ENCODE results near the gene NOS3.

The NOS3 gene

GRCh38 chr7:150944066-150945042 is 46.5 kb upstream of the NOS3 start:
- no peak for TF ChIP-seq CTCF (IDR thresholded peaks at IDR 0.05; ENCODE audit: low read depth, low read length)
- no peak for DNase-seq
- no peaks in the 10 kb centered on the region for H3K9me3 ChIP-seq (ENCODE audit: severe bottlenecking)
- no peaks in the 10 kb centered on the region for H3K27me3 ChIP-seq (ENCODE audit: insufficient read depth, low read depth, severe bottlenecking)
- H3K27ac ChIP-seq: no peak overlapping the region
- no peak overlapping the region for H3K4me3 ChIP-seq (ENCODE audit: low read depth, low read length)
- H3K36me3 ChIP-seq: peaks cover 7% of the 10 kb centered on the region

GRCh38 chr7:150945171-150945852 is 45.5 kb upstream of the NOS3 start:
- Histone ChIP-seq H3K4me3 (ENCODE audit: low read depth, low read length) (no peak overlapping the region), H3K27ac (no peak overlapping the region), H3K9me3 (ENCODE audit: severe bottlenecking) (no peaks in the 10 kb centered on the region), H3K27me3 (ENCODE audit: insufficient read depth, low read depth, severe bottlenecking) (no peaks in the 10 kb centered on the region), H3K36me3 (peaks cover 7% of the 10 kb centered on the region)
- DNase-seq: no peak
- no peak for TF ChIP-seq CTCF (IDR thresholded peaks at IDR 0.05; ENCODE audit: low read depth, low read length)

GRCh38 chr7:150945853-150946420 is 44.9 kb upstream of the NOS3 start:
- H3K27ac ChIP-seq: no peak overlapping the region
- no peaks in the 10 kb centered on the region for H3K9me3 ChIP-seq (ENCODE audit: severe bottlenecking)
- DNase-seq: no peak
- peaks cover 13% of the 10 kb centered on the region for H3K36me3 ChIP-seq
- H3K4me3 ChIP-seq (ENCODE audit: low read depth, low read length): no peak overlapping the region
- H3K27me3 ChIP-seq (ENCODE audit: insufficient read depth, low read depth, severe bottlenecking): no peaks in the 10 kb centered on the region
- TF ChIP-seq CTCF (IDR thresholded peaks at IDR 0.05; ENCODE audit: low read depth, low read length): no peak

GRCh38 chr7:150946421-150947240 is 44.2 kb upstream of the NOS3 start:
- no peaks in the 10 kb centered on the region for H3K9me3 ChIP-seq (ENCODE audit: severe bottlenecking)
- H3K27ac ChIP-seq: no peak overlapping the region
- H3K27me3 ChIP-seq (ENCODE audit: insufficient read depth, low read depth, severe bottlenecking): no peaks in the 10 kb centered on the region
- DNase-seq: no peak
- peaks cover 17% of the 10 kb centered on the region for H3K36me3 ChIP-seq
- H3K4me3 ChIP-seq (ENCODE audit: low read depth, low read length): no peak overlapping the region
- TF ChIP-seq CTCF (IDR thresholded peaks at IDR 0.05; ENCODE audit: low read depth, low read length): no peak

GRCh38 chr7:150947241-150947745 is 43.5 kb upstream of the NOS3 start:
- no peak overlapping the region for H3K27ac ChIP-seq
- H3K27me3 ChIP-seq (ENCODE audit: insufficient read depth, low read depth, severe bottlenecking): no peaks in the 10 kb centered on the region
- no peak for DNase-seq
- H3K9me3 ChIP-seq (ENCODE audit: severe bottlenecking): no peaks in the 10 kb centered on the region
- H3K4me3 ChIP-seq (ENCODE audit: low read depth, low read length): no peak overlapping the region
- no peak for TF ChIP-seq CTCF (IDR thresholded peaks at IDR 0.05; ENCODE audit: low read depth, low read length)
- peaks cover 24% of the 10 kb centered on the region for H3K36me3 ChIP-seq
